GM12878 (cell line): ENCODE data around the gene FOXK1. TPM values are rescaled to one million over a fixed set of nuclear protein-coding genes. Genes with fewer than 3 reads are reported as not detected.

ENCODE experiments used
- ATAC-seq: fragments of 200-7000 bp; cut with Tn5 transposase; 3 replicates; pipeline ENCODE4 v1.9.1; 2020; ENCODE audit warnings: mild to moderate bottlenecking, moderate library complexity
- BruUV-seq: library from RNA; stranded (reverse); fragments of 400-500 nt; replicated peaks from 2 replicates; lab custom pipeline; 2021; lab: Mats Ljungman, UMichigan
- CTCF ChIA-PET: fragments of 300-600 bp; sonication (Branson Sonifier 250); formaldehyde crosslinking; extraction: SDS; loops from one replicate; lab custom pipeline; 2021; ENCODE audit warnings: inconsistent platforms; lab: Yijun Ruan, JAX
- POLR2A ChIA-PET: fragments of 350-600 bp; formaldehyde crosslinking; extraction: SDS; loops from one replicate; lab custom pipeline; 2021; ENCODE audit warnings: inconsistent platforms; lab: Charles Lee
- RAD21 ChIA-PET: fragments of 300-600 bp; sonication (Branson Sonifier 250); formaldehyde crosslinking; loops from one replicate; lab custom pipeline; 2023; ENCODE audit warnings: antibody characterized with exemption; ENCODE audit not compliant: unreplicated experiment; lab: Charles Lee
- SMC1A ChIA-PET: fragments of 300-600 bp; sonication (Branson Sonifier 250); formaldehyde crosslinking; loops from one replicate; lab custom pipeline; 2023; ENCODE audit not compliant: unreplicated experiment, uncharacterized antibody; lab: Charles Lee
- DNase-seq: peaks from one replicate; pipeline ENCODE4 v3.0.0-alpha.2; 2011; ENCODE audit warnings: low read depth, low spot score
- FAIRE-seq: peaks from 3 replicates; lab custom pipeline; 2011; peaks lifted over from hg19 to GRCh38; lab: Jason Lieb, UNC
- H2AFZ ChIP-seq: 2 replicates; pipeline ENCODE4 v1.6.0; 2011; ENCODE audit warnings: low read depth, low read length, control low read depth; ENCODE audit not compliant: control insufficient read depth
- H3K27ac ChIP-seq: 2 replicates; pipeline ENCODE4 v1.5.1; 2011; ENCODE audit warnings: control low read depth; ENCODE audit not compliant: control insufficient read depth, insufficient read depth
- H3K27me3 ChIP-seq, 2 experiments: replicated peaks in 1 of 2; 2 replicates each; pipeline versions ENCODE4 v1.6.0 to v1.6.1; 2011; ENCODE audit warnings: low read length in 1 of 2; ENCODE audit not compliant: control insufficient read depth in 2 of 2, insufficient read depth in 2 of 2
- H3K36me3 ChIP-seq, 2 experiments: 2 replicates each; pipeline ENCODE4 v1.5.1; 2011; ENCODE audit warnings: low read length in 1 of 2; ENCODE audit not compliant: control insufficient read depth in 2 of 2, insufficient read depth in 2 of 2
- H3K4me1 ChIP-seq: 2 replicates; pipeline ENCODE4 v1.6.1; 2011; ENCODE audit warnings: mild to moderate bottlenecking, low read length, moderate library complexity, mixed read lengths; ENCODE audit not compliant: control insufficient read depth, insufficient read depth
- H3K4me2 ChIP-seq: 2 replicates; pipeline ENCODE4 v1.6.0; 2011; ENCODE audit warnings: control low read depth; ENCODE audit not compliant: control insufficient read depth, insufficient read depth
- H3K4me3 ChIP-seq: fragments of 200-600 bp; sonication (generic); 2 replicates; pipeline ENCODE4 v1.5.1; 2016
- H3K79me2 ChIP-seq: 2 replicates; pipeline ENCODE4 v1.6.0; 2011; ENCODE audit warnings: low read length; ENCODE audit not compliant: control insufficient read depth, insufficient read depth
- H3K9ac ChIP-seq: 2 replicates; pipeline ENCODE4 v1.8.0; 2011; ENCODE audit warnings: low read length, control low read depth, mixed read lengths; ENCODE audit not compliant: control insufficient read depth, insufficient read depth
- H3K9me3 ChIP-seq: replicated peaks from 3 replicates; pipeline ENCODE4 v1.5.1; 2011; ENCODE audit warnings: mild to moderate bottlenecking, low read length; ENCODE audit not compliant: control insufficient read depth, insufficient read depth
- H4K20me1 ChIP-seq: 2 replicates; pipeline ENCODE4 v1.6.0; 2011; ENCODE audit not compliant: control insufficient read depth, insufficient read depth
- BRCA1 ChIP-seq: IDR thresholded peaks from 2 replicates; pipeline ENCODE4 v1.6.1; 2011; ENCODE audit warnings: low read depth, low read length, improper control_type of control experiment
- EZH2 ChIP-seq: IDR thresholded peaks from 2 replicates; pipeline ENCODE4 v1.6.1; 2012; ENCODE audit warnings: low read depth, mild to moderate bottlenecking, control low read depth, inconsistent platforms, low read length, borderline replicate concordance; ENCODE audit not compliant: control insufficient read depth
- IRF4 ChIP-seq: IDR thresholded peaks from 2 replicates; pipeline ENCODE4 v1.6.1; 2011; ENCODE audit warnings: low read depth, low read length
- PML ChIP-seq: IDR thresholded peaks from 2 replicates; pipeline ENCODE4 v1.6.1; 2012; ENCODE audit warnings: low read length, inconsistent platforms
- POU2F2 ChIP-seq: IDR thresholded peaks from 3 replicates; pipeline ENCODE4 v1.6.1; 2011; ENCODE audit warnings: low read depth, mild to moderate bottlenecking, low read length, borderline replicate concordance
- STAT1 ChIP-seq: fragments of 450-650 bp; conservative IDR thresholded peaks from 2 replicates; pipeline ENCODE4 v1.6.1; 2014; ENCODE audit warnings: antibody characterized with exemption, mild to moderate bottlenecking
- SUZ12 ChIP-seq: fragments of 200-600 bp; sonication (generic); IDR thresholded peaks from one replicate; pipeline ENCODE4 v1.6.1; 2018; ENCODE audit warnings: antibody characterized with exemption, mild to moderate bottlenecking; ENCODE audit not compliant: unreplicated experiment
- TBL1XR1 ChIP-seq: IDR thresholded peaks from 2 replicates; pipeline ENCODE4 v1.6.1; 2012; ENCODE audit warnings: low read depth, low read length, improper control_type of control experiment
- WRNIP1 ChIP-seq: IDR thresholded peaks from 2 replicates; pipeline ENCODE4 v1.6.1; 2011; ENCODE audit warnings: low read depth, low read length, improper control_type of control experiment, borderline replicate concordance
- ZNF24 ChIP-seq: fragments of 450-650 bp; IDR thresholded peaks from 2 replicates; pipeline ENCODE4 v1.6.1; 2017; ENCODE audit warnings: antibody characterized with exemption, mild to moderate bottlenecking
- WGBS: methylation state at CpG from one replicate; pipeline ENCODE4 v1.1.6; 2016; ENCODE audit warnings: low lambda C conversion rate; ENCODE audit not compliant: insufficient replicate concordance, insufficient coverage; ENCODE audit errors: missing lambda C conversion rate; 5-methylcytosine and 5-hydroxymethylcytosine counted together
- in situ Hi-C: fragments of 300-500 bp; cut with MboI; formaldehyde crosslinking; loops from 9 replicates; pipeline ENCODE4 v1.14.3; 2018; ENCODE audit warnings: mixed read lengths
- intact Hi-C: fragments of 100-400 bp; cut with micrococcal nuclease; formaldehyde crosslinking; loops from one replicate; pipeline ENCODE4 v1.14.2; 2022; ENCODE audit not compliant: unreplicated experiment
- polyA plus RNA-seq, 11 experiments: library from polyadenylated mRNA; depleted of rRNA in 4 of 11; unstranded in 6 of 11; stranded (reverse) in 5 of 11; fragments of >200 nt; fragmentation: Nextera tagmentation in 4 of 11; fragmentation: Illumina TruSeq in 1 of 11; extraction: Ambion mirVana in 4 of 11; extraction: Trizol in 1 of 11; gene quantifications; 1 replicate in 1 of 11; 2 replicates in 10 of 11; pipeline versions ENCODE4 v1.2.1 to v1.2.3, GENCODE V29; 2011 to 2016; ENCODE audit warnings: inconsistent platforms in 2 of 11, missing spikeins in 2 of 11, low read depth in 1 of 11
- total RNA-seq, 4 experiments: library from RNA; depleted of rRNA in 3 of 4; stranded (reverse); fragments of >200 nt in 3 of 4; fragmentation: Illumina TruSeq in 1 of 4; extraction: Trizol in 1 of 4; gene quantifications; 2 replicates each; pipeline versions ENCODE4 v1.2.1 to v1.2.3, GENCODE V29; 2013 to 2021
- TF ChIP-seq, protein P1 (sequence below): fragments of 450-650 bp; IDR thresholded peaks from 2 replicates; pipeline ENCODE4 v1.6.1; 2016; ENCODE audit warnings: mild to moderate bottlenecking
- TF ChIP-seq, protein P2 (sequence below): IDR thresholded peaks from 2 replicates; pipeline ENCODE4 v1.6.1; 2011; ENCODE audit warnings: low read depth, low read length, improper control_type of control experiment, borderline replicate concordance

The FOXK1 gene
- total and polyA plus RNA-seq, 10 of the 15 experiments (the other 5 are each of a cell fraction or from before 2014, with no cell fraction given) = 0.24 to 31.8 (median 4.5) TPM

DNA sequence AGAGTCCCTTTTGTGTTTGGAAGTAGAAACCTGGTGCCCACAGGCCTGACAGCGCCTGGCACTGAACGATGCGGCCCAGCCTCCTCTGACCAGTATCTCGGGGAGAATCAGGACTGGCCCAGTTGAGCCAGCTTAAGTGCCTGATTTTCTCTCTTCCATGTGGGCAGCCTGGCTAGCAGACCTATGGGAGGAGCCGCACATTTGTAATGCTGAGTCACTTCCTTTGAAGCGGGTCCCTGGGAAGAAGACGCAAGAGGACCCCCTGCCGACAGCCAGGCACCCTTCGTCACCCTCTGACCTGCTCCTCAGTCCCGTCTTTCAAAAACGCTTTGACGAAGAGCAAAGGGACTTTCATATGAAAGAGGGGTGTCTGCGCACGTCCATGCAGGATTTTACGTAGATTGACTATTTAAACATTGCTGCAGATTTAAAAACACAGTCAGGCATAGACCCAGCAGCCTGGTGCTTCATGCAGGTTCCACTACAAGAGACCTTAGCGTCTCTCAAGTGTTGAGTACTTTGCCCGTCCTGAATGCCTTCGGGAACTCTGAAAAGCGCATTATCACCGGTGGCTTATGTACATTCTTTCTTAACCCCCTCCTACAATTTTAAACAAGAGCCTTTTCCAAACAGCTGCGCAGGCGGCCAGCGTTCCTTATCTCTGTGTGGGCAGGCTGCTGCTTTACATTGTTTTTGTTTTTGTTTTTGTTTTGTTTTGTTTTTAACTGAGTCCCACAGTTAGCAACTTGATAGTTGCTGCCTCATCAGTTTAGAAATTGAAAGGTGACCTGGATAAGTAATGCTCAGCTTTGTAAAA is 56.8 kb downstream of the FOXK1 start:
- ChIA-PET POLR2A (no interaction called here), RAD21 (no interaction called here), CTCF (no interaction called here), SMC1A (no interaction called here)
- in situ Hi-C loops = no loop called here
- WGBS = 44% methylated on average over 23 of the region's 23 CpGs
- DNase-seq (no peak), ATAC-seq (no peak), FAIRE-seq (no peak)
- H2AFZ ChIP-seq = no peak overlapping the region
- H3K4me2 ChIP-seq = no peak overlapping the region
- H3K79me2 ChIP-seq = peaks cover 2% of the 10 kb centered on the region
- intact Hi-C loops = no loop called here
- no peaks in the 10 kb centered on the region for H3K4me1 ChIP-seq
- TF ChIP-seq ZNF24 (no peak), TBL1XR1 (no peak), STAT1 (no peak), BRCA1 (no peak), POU2F2 (no peak), SUZ12 (no peak), IRF4 (no peak), PML (no peak), EZH2 (no peak), WRNIP1 (no peak)
- TF ChIP-seq, protein P1, sequence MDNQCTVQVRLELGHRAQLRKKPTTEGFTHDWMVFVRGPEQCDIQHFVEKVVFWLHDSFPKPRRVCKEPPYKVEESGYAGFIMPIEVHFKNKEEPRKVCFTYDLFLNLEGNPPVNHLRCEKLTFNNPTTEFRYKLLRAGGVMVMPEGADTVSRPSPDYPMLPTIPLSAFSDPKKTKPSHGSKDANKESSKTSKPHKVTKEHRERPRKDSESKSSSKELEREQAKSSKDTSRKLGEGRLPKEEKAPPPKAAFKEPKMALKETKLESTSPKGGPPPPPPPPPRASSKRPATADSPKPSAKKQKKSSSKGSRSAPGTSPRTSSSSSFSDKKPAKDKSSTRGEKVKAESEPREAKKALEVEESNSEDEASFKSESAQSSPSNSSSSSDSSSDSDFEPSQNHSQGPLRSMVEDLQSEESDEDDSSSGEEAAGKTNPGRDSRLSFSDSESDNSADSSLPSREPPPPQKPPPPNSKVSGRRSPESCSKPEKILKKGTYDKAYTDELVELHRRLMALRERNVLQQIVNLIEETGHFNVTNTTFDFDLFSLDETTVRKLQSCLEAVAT = no peak
- TF ChIP-seq, protein P2, sequence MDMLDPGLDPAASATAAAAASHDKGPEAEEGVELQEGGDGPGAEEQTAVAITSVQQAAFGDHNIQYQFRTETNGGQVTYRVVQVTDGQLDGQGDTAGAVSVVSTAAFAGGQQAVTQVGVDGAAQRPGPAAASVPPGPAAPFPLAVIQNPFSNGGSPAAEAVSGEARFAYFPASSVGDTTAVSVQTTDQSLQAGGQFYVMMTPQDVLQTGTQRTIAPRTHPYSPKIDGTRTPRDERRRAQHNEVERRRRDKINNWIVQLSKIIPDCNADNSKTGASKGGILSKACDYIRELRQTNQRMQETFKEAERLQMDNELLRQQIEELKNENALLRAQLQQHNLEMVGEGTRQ = no peak
- no peak overlapping the region; the same call in 1 of the 2 replicates for H3K27ac ChIP-seq
- no TSS peak for BruUV-seq
- no peaks in the 10 kb centered on the region for H3K9me3 ChIP-seq
- no peak overlapping the region for H3K9ac ChIP-seq
- H4K20me1 ChIP-seq = no peaks in the 10 kb centered on the region
- H3K4me3 ChIP-seq = no peak overlapping the region
- no peaks in the 10 kb centered on the region for H3K27me3 ChIP-seq
- peaks cover 6 to 12% of the 10 kb centered on the region in 2 experiments; a peak in 3 of 4 replicates for H3K36me3 ChIP-seq
